OCI-LY7 (cell line): Measurements from ENCODE around the gene TPMT.
A peak's percentile ranks its signal among the peaks of the same experiment; 100 is the strongest.

Experiments used
- EZH2phosphoT487 ChIP-seq: fragments of 200-600 bp; sonication (generic); IDR thresholded peaks from 2 replicates; pipeline ENCODE4 v1.6.1; 2018; ENCODE audit warnings: low read depth, borderline replicate concordance, mild to moderate bottlenecking, mixed run types, antibody characterized with exemption, low read length, moderate library complexity, mixed read lengths
- TF ChIP-seq, protein P1 (sequence below): fragments of 200-600 bp; sonication (generic); conservative IDR thresholded peaks from 2 replicates; pipeline ENCODE4 v1.5.1; 2014; ENCODE audit warnings: mild to moderate bottlenecking, antibody characterized with exemption, low read length, moderate library complexity, mixed read lengths

DNA sequence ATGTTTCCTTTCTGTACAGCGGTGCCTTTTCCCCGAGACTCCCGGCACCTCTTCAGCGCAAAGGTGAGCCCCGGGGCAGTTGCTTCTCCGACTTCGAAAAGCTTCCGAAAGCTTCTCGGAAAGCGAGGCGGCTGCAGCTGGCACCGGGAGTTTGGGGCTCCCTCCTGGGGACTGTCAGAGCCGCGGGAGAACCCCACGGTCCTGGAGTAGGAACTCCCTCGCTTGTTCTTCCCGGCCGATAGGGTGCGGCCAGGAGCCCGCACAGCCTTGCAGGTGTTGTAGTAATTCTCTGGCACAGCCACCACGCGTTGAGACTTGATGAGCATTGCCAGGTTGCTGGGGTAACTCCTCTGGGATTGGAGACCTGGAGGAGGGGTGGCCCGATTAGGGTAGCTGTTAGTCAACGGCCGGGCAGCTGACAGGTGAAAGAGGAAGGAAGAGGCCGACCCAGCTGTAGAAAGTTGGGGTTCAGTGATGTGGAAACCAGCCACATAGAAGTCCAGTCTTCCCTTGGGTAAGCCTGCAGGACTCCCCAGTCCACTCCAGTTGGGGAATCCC is 1.1 kb upstream of the TPMT start:
- TF ChIP-seq, protein P1, sequence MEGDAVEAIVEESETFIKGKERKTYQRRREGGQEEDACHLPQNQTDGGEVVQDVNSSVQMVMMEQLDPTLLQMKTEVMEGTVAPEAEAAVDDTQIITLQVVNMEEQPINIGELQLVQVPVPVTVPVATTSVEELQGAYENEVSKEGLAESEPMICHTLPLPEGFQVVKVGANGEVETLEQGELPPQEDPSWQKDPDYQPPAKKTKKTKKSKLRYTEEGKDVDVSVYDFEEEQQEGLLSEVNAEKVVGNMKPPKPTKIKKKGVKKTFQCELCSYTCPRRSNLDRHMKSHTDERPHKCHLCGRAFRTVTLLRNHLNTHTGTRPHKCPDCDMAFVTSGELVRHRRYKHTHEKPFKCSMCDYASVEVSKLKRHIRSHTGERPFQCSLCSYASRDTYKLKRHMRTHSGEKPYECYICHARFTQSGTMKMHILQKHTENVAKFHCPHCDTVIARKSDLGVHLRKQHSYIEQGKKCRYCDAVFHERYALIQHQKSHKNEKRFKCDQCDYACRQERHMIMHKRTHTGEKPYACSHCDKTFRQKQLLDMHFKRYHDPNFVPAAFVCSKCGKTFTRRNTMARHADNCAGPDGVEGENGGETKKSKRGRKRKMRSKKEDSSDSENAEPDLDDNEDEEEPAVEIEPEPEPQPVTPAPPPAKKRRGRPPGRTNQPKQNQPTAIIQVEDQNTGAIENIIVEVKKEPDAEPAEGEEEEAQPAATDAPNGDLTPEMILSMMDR, result peak; percentile 62
- TF ChIP-seq EZH2phosphoT487, result no peak
